AG10803 (cell line): Measurements from ENCODE around the gene PCLO.

Experiments used
- DNase-seq: peaks from one replicate; pipeline ENCODE4 v3.0.0; 2010; ENCODE audit warnings: low read depth
- H3K4me3 ChIP-seq: 2 replicates; pipeline ENCODE4 v1.5.1; 2011; ENCODE audit warnings: mild to moderate bottlenecking, low read length, control low read depth
- CTCF ChIP-seq: conservative IDR thresholded peaks from 2 replicates; pipeline ENCODE4 v1.5.1; 2011; ENCODE audit warnings: mild to moderate bottlenecking, low read length, control low read depth, inconsistent platforms

PCLO gene

GRCh38 chr7:83021032-83021431, 141.7 kb downstream of the PCLO start:
- TF ChIP-seq CTCF = no peak
- no peak for DNase-seq
- no peak overlapping the region for H3K4me3 ChIP-seq

- no peak for TF ChIP-seq CTCF
- no peak for DNase-seq
Observed at GRCh38 chr7:83020161-83020560, 142.5 kb downstream of the PCLO start.

GRCh38 chr7:83015916-83016315, 146.8 kb downstream of the PCLO start:
- DNase-seq = no peak
- H3K4me3 ChIP-seq = no peak overlapping the region
- TF ChIP-seq CTCF = no peak

More at GRCh38 chr7:83020161-83020560, 142.5 kb downstream of the PCLO start:
- H3K4me3 ChIP-seq = no peak overlapping the region

- H3K4me3 ChIP-seq = no peak overlapping the region
- DNase-seq = no peak
- TF ChIP-seq CTCF = no peak
Observed at GRCh38 chr7:83014546-83014945, 148.1 kb downstream of the PCLO start.

GRCh38 chr7:83011954-83012353, 150.7 kb downstream of the PCLO start:
- TF ChIP-seq CTCF = no peak
- H3K4me3 ChIP-seq = no peak overlapping the region
- DNase-seq = no peak

- H3K4me3 ChIP-seq = no peak overlapping the region
- no peak for DNase-seq
- 0 out of 2 replicates have a peak, but pooled peaks have one; percentile 7 for TF ChIP-seq CTCF
Observed at GRCh38 chr7:83005410-83005809, 157.3 kb downstream of the PCLO start.

GRCh38 chr7:83001362-83002040, 161.2 kb downstream of the PCLO start:
- no peak for TF ChIP-seq CTCF
- H3K4me3 ChIP-seq = no peak overlapping the region
- no peak for DNase-seq
